ENCODE measurements around the gene PTX3.

PTX3 gene
- total RNA-seq: 0.75 reads per million

DNA sequence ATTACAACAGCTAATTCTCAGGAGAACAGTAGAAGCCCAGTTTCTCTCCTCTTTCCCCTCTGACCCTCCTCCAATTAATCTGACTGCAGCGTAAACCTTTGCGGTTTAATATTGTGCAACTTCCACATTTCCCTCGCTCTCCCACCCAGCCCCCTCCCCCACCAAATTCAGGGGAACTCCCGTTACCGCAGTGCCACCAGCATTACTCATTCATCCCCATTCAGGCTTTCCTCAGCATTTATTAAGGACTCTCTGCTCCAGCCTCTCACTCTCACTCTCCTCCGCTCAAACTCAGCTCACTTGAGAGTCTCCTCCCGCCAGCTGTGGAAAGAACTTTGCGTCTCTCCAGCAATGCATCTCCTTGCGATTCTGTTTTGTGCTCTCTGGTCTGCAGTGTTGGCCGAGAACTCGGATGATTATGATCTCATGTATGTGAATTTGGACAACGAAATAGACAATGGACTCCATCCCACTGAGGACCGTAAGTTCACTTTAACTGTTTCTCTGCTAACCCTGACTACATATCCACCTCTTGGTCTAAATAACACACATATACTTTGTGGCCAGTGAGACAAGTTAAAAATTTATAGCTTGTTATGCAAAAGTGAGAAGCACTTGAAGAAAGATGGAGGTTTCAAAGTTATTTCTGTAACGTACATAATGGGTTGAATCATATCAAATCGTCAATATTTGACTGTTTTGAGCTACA is at the start of gene PTX3:
PTX3 (plus strand) TSS at position 268 of the 709 bp plus-strand sequence; CDS start at position 352, 84 bp downstream.
- DNase-seq: no peak

GRCh38 chr3:157387708-157388435 is 48.8 kb upstream of the PTX3 start:
- no peak for DNase-seq

GRCh38 chr3:157388976-157389375 is 47.7 kb upstream of the PTX3 start:
- DNase-seq: no peak

DNA sequence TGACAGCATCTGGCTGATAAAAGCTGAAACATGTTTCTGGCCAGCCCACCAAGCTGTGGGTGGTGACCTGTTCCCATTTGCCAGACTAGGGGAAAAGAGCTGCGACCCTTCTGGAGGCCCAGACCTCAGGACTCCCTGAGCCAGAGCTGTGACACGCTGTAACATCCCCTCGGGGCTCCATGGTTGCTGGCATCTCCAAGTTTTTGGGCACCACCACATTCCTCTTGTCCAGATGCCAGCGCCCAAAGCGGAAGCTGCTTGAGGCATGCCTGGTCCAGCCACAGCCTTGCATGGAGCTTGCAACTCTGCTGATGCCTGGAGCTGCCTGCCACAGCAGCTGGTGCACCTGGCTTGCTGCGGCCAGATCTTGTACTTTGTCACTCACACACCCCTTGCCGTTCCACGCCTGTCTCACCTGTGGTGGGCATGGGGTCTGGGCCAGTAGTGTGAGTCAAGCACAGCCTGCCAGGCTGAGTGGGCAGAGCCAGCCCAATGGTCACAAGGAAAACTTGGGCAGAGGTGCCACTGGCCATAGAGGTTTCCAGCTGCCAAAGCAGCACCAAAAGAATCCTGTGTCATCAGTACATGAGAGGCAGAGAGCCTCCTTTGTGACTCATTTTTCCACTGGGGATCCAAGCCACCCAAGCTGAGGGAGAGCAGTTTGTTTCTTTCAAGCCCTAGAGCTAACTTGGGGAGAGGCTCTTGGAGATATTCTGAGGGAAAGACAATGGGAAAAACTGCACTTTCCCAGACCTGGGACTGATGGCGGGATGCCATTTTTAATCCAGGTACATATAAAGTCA is 45.7 kb upstream of the PTX3 start:
- no peak for DNase-seq

DNA sequence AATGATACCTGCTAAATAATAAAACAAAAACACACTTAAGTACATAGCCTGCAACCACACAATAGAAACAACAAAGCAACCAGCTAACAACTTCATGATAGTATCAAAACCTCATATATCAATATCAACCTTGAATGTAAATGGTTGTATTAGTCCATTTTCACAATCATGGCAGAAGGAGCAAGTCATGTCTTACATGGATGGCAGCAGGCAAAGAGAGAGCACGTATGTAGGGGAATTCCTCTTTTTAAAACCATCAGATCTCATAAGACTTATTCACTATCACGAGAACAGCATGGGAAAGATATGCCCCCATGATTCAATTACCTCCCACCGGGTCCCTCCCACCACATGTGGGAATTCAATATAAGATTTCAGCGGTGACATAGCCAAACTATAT is 44.5 kb upstream of the PTX3 start:
- no peak for DNase-seq

DNA sequence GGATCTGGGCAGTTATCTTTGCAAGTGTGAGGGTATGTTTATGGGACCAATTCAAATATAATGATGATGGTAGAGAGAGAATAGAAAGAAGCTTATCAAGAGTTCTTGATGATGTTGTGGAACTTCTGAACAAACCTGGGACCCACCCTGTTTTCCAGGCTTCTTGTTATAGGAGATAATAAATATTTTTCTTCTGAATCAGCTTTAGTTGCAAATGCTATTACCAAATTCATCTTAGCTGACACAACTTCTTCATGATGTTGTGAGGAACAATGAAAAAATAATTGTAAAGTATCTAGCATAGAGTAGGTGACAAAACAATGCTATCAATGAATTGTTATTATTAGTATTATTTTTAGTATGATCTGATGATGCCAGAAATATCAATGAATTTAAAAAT is 43.5 kb upstream of the PTX3 start:
- no peak for DNase-seq

DNA sequence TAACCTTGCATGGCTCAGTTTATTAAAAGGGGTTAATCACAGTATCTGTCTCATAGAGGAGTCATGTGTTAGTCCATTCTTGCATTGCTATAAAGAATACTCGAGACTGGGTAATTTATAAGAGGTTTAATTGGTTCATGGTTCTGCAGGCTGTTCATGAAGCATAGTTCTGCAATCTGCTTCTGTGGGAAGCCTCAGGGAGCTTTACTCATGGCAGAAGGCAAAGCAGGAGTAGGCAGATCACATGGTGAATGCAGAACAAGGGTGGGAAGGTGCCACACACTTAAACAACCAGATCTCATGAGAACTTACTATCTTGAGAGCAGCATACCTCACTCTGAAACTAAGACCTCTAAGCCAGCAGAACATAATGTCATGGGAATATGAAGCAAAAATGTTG is 42.2 kb upstream of the PTX3 start:
- no peak for DNase-seq

GRCh38 chr3:157398598-157398997 is 38.1 kb upstream of the PTX3 start:
- no peak for DNase-seq

DNA sequence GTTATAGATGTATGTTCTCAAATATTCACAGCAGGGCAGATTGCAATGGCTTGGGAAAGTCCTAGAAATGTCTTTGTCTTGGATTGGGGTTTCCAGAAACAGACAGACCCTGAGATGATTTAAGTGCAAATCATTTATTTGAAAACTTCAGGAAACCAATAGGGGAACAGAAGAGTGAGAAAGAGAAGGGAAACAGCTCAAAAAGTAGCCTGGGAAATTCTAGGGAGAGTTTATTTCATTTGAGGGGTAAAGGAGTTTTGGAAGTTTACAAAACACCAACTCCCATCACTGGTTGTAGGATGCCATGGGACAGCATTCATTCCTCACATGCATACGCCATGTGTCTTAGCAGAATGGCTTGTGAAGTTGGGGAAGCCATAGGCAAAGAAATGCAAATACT is 32.3 kb upstream of the PTX3 start:
- no peak for DNase-seq

GRCh38 chr3:157405457-157405856 is 31.2 kb upstream of the PTX3 start:
- no peak for DNase-seq

DNA sequence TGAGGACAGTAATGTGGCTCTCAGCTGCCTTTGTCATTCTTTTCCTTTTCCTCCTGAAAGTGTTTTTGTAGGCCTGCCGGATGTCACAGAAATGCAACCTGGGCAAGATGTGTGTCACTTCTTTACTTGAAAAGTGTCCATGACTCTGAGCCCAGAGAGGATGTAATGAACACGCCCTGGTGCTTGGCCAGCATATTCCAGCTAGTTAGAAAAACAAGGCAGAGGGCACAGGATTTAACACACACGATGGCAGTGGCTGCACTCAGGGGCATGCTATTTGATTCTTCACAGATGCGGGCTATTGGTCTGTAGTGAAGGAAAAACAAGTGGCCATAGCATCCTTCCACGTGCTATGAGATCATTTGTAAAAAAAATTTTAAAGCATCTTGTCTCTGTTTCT is 30.3 kb upstream of the PTX3 start:
- DNase-seq: no peak

GRCh38 chr3:157407769-157408168 is 28.9 kb upstream of the PTX3 start:
- no peak for DNase-seq

- DNase-seq: no peak
These were observed 28.0 kb upstream of the PTX3 start for GRCh38 chr3:157408499-157409149.

GRCh38 chr3:157409516-157409915 is 27.1 kb upstream of the PTX3 start:
- DNase-seq: no peak

DNA sequence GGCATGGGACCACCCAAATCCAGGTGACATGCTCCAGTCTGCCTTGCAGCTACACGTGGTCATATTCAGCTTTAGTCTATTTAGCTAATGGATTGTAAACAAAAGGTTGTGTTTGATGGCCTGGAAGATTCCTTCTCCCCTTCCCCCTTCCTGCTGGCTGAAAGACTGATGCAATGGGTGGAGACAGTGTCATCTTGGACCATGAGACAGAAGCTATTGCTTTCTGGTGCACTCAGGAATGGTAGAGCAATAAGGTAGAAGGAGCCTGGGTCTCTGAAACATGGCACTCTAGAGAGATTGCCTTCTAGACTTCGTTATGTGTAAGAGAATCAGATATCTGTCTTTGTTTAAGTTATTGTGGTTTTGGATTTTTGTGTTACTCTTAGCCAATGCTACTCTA is 25.7 kb upstream of the PTX3 start:
- DNase-seq: no peak

DNA sequence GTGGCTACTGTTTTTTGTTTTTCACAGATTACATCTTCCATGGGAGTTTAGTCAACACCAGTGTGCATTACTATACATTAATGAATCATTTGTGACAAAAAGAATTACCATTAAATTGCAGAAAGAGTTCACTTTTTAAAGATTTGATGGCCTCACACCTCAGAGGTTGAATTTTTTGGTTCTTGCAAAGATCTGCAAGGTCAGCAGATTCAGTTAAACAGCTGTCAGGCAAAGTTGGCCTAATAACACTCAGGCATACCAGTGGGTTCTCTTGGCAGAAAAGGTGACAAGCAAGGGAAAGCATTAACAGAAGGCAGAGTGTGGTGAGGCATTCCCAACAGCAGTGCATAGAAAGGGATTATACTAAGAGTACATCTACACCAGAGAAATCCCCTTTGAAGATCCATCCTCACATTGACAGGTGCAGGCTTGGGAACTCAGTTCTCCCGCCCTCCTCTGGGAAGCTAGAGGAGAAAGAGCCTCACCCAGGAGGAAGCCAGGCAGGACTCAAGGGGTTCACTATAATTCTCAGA is 24.3 kb upstream of the PTX3 start:
- DNase-seq: no peak

- DNase-seq: no peak
These were observed 21.8 kb upstream of the PTX3 start for GRCh38 chr3:157414861-157415260.

DNA sequence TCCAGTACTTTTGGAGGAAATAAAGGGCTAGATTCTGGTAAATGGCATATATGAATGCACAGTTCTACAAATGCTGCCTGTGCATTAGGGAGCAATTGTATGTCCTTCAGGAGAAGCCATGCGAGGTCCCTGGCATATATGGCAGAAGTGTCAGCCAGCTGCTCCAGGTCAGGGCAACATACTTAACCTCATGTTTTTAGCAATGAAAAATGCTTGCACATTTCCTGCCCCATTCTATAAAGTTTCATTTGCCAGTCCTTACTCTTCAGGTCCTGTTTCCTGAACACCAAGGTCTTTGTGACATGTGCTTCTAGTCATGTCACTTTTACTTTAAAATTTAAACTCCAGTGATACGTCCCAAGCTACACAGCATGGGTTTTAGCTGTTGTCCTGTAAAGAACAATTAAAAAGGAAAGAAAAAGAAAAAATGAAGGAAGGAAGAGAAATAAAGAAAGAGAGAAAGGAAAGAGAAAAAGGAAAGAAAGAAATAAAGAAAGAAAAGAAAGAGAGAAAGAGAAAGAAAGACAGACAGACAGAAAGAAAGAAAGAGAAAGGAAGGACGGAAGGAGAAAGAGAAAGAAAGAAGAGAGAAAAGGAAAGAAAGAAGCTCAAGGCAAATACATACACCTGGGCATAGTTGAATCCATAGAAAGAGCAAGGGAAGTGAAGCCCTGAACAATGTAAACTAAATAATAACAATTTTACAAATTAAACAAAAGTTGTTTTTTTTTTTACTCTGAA is 20.1 kb upstream of the PTX3 start:
- DNase-seq: no peak

DNA sequence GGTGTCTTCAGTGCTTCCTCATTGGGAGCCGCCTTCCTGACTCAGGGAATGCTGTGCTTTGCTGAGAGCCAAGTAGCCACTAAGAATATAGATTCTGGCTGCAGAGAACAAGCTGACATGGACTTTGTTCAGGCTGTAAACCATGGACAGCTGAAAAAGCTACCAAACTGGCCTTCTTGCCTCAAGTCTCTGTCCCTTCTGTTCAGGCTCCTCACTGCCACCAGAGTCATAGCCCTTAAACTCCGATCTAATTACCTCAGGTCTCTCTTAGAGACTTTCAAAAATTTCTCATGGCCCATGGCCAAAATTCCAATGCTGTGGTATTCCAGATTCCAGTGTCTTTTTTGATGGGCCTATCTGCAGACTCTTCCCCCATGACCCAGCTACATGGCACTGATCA is 19.4 kb upstream of the PTX3 start:
- no peak for DNase-seq

DNA sequence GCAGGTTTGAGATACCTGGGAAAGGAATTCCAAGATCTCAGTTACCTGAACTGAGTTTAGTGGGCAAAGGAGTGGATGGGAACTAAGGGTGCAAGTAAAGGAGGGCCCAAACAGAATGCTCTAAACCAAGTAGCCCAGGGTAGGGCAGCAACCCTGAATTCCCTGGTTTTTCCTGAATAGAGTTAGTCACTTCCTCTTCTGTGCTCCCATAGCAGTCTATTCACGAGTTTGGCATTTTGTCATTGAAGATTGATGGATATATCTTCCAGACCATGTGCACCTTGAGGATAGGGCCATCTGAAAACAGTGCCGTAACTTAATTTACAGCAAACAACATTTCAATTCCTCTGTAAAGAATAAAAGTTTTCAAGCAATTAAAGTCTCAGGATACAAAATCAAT is 18.5 kb upstream of the PTX3 start:
- no peak for DNase-seq

- DNase-seq: no peak
These were observed 16.0 kb upstream of the PTX3 start for GRCh38 chr3:157420606-157421130.

GRCh38 chr3:157423337-157423736 is 13.3 kb upstream of the PTX3 start:
- DNase-seq: no peak

Measured in effector CD4-positive, alpha-beta T cell (primary cell).